Vagina (tissue), 2 donors: ENCODE measurements around the gene ATP8A1. TPM values are rescaled to one million over a fixed set of nuclear protein-coding genes. Genes with fewer than 3 reads are reported as not detected.

Experiments
- DNase-seq, 2 donors: peaks; one replicate each; pipeline ENCODE4 v3.0.0-alpha.2; 2017; ENCODE audit errors: extremely low spot score in 2 of 2
- H3K27ac ChIP-seq: fragments of 200-600 bp; sonication (generic); one replicate; pipeline ENCODE4 v1.5.1; 2019
- H3K27me3 ChIP-seq: fragments of 200-600 bp; sonication (generic); one replicate; pipeline ENCODE4 v1.5.1; 2019
- H3K36me3 ChIP-seq, 2 donors: fragments of 200-600 bp; sonication (generic); one replicate each; pipeline ENCODE4 v1.5.1; 2017 to 2019
- H3K4me1 ChIP-seq: fragments of 200-600 bp; sonication (generic); one replicate; pipeline ENCODE4 v1.5.1; 2019
- H3K4me3 ChIP-seq, 2 donors: fragments of 200-600 bp; sonication (generic); 1 replicate in 1 of 2; 2 replicates in 1 of 2; pipeline ENCODE4 v1.5.1; 2016 to 2019
- H3K9me3 ChIP-seq: fragments of 200-600 bp; sonication (generic); one replicate; pipeline ENCODE4 v1.5.1; 2019
- CTCF ChIP-seq, 3 experiments: fragments of 450-650 bp in 2 of 3; fragments of 200-600 bp in 1 of 3; sonication (generic) in 1 of 3; IDR thresholded peaks; one replicate each; pipeline ENCODE4 v1.5.1; 2017 to 2019; ENCODE audit warnings: antibody characterized with exemption in 3 of 3, mild to moderate bottlenecking in 2 of 3, moderate library complexity in 2 of 3
- POLR2A ChIP-seq, 2 donors: fragments of 450-650 bp; IDR thresholded peaks; one replicate each; pipeline ENCODE4 v1.6.1; 2017; ENCODE audit warnings: antibody characterized with exemption in 2 of 2, mild to moderate bottlenecking in 2 of 2, moderate library complexity in 2 of 2
- POLR2AphosphoS5 ChIP-seq, 2 donors: sonication (generic); formaldehyde crosslinking; IDR thresholded peaks; one replicate each; pipeline ENCODE4 v1.9.0; 2017; ENCODE audit warnings: antibody characterized with exemption in 2 of 2, mild to moderate bottlenecking in 2 of 2, low read depth in 1 of 2; ENCODE audit not compliant: insufficient read depth in 1 of 2
- intact Hi-C: fragments of 100-400 bp; cut with DNase I; formaldehyde crosslinking; loops from one replicate; pipeline ENCODE4 v1.15.1; 2023
- total RNA-seq: library from RNA; depleted of rRNA; stranded (reverse); fragments of >200 nt; gene quantifications from one replicate; pipeline ENCODE4 v1.2.3, GENCODE V29; 2016

Gene ATP8A1
- total RNA-seq, 1 donor from 2014 or later = 10.8 TPM

GRCh38 chr4:42397635-42398170 is 259.2 kb downstream of the ATP8A1 start:
- intact Hi-C loops = no loop called here
- DNase-seq = no peak
- Histone ChIP-seq H3K27me3 (no peaks in the 10 kb centered on the region), H3K27ac (no peak overlapping the region), H3K36me3 (no peaks in the 10 kb centered on the region), H3K4me3 (peak overlapping the region; percentile 40 to 41), H3K4me1 (peaks cover 28% of the 10 kb centered on the region), H3K9me3 (no peaks in the 10 kb centered on the region)
- TF ChIP-seq CTCF (IDR thresholded peaks at IDR 0.05) = no peak
- no peak for TF ChIP-seq POLR2AphosphoS5 (IDR thresholded peaks at IDR 0.05; ENCODE audit: insufficient read depth in 1 of 2, low read depth in 1 of 2)
- no peak for TF ChIP-seq POLR2A (IDR thresholded peaks at IDR 0.05)

GRCh38 chr4:42396752-42397634 is 259.9 kb downstream of the ATP8A1 start, which contains the start of gene SHISA3:
Gene SHISA3, plus strand, starts transcription at chr4:42397488. Its CDS starts 569 bp downstream, at chr4:42398057.
- Histone ChIP-seq H3K4me1 (peaks cover 28% of the 10 kb centered on the region), H3K4me3 (peak within 1 kb of the TSS; percentile 40 to 41), H3K9me3 (no peaks in the 10 kb centered on the region), H3K27ac (no peak within 1 kb of the TSS), H3K36me3 (no peaks in the 10 kb centered on the region), H3K27me3 (no peaks in the 10 kb centered on the region)
- no peak for TF ChIP-seq CTCF (IDR thresholded peaks at IDR 0.05)
- no peak for TF ChIP-seq POLR2A (IDR thresholded peaks at IDR 0.05)
- no peak for TF ChIP-seq POLR2AphosphoS5 (IDR thresholded peaks at IDR 0.05; ENCODE audit: insufficient read depth in 1 of 2, low read depth in 1 of 2)
- no peak for DNase-seq
- intact Hi-C loops = no loop called here

- TF ChIP-seq POLR2A (IDR thresholded peaks at IDR 0.05) (no peak), POLR2AphosphoS5 (IDR thresholded peaks at IDR 0.05; ENCODE audit: insufficient read depth in 1 of 2, low read depth in 1 of 2) (no peak), CTCF (IDR thresholded peaks at IDR 0.05) (no peak)
- intact Hi-C loops = no loop called here
- H3K9me3 ChIP-seq = no peaks in the 10 kb centered on the region
- no peaks in the 10 kb centered on the region for H3K36me3 ChIP-seq
- no peaks in the 10 kb centered on the region for H3K27me3 ChIP-seq
- peak overlapping the region in 1 of 2 donors; percentile 41 for H3K4me3 ChIP-seq
- no peak overlapping the region for H3K27ac ChIP-seq
- peaks cover 28% of the 10 kb centered on the region for H3K4me1 ChIP-seq
- no peak for DNase-seq
These were observed 260.5 kb downstream of the ATP8A1 start for GRCh38 chr4:42396361-42396751.

- no peaks in the 10 kb centered on the region for H3K27me3 ChIP-seq
- H3K9me3 ChIP-seq = no peaks in the 10 kb centered on the region
- H3K36me3 ChIP-seq = no peaks in the 10 kb centered on the region
- no peak overlapping the region for H3K27ac ChIP-seq
- no peak for TF ChIP-seq POLR2A (IDR thresholded peaks at IDR 0.05)
- TF ChIP-seq POLR2AphosphoS5 (IDR thresholded peaks at IDR 0.05; ENCODE audit: insufficient read depth in 1 of 2, low read depth in 1 of 2) = no peak
- DNase-seq = no peak
- H3K4me1 ChIP-seq = peaks cover 28% of the 10 kb centered on the region
- no peak overlapping the region for H3K4me3 ChIP-seq
- intact Hi-C loops = no loop called here
These were observed 261.3 kb downstream of the ATP8A1 start for GRCh38 chr4:42395595-42395994.

- no peaks in the 10 kb centered on the region for H3K36me3 ChIP-seq
- no peak overlapping the region for H3K4me3 ChIP-seq
- no peak for DNase-seq
- TF ChIP-seq CTCF (IDR thresholded peaks at IDR 0.05) = no peak
- TF ChIP-seq POLR2AphosphoS5 (IDR thresholded peaks at IDR 0.05; ENCODE audit: insufficient read depth in 1 of 2, low read depth in 1 of 2) = no peak
- TF ChIP-seq POLR2A (IDR thresholded peaks at IDR 0.05) = no peak
- no peaks in the 10 kb centered on the region for H3K27me3 ChIP-seq
- no peak overlapping the region for H3K27ac ChIP-seq
- no peaks in the 10 kb centered on the region for H3K9me3 ChIP-seq
- H3K4me1 ChIP-seq = peaks cover 12% of the 10 kb centered on the region
- intact Hi-C loops = no loop called here
These were observed 264.5 kb downstream of the ATP8A1 start for GRCh38 chr4:42392436-42392835.
